Measurements from ENCODE around the gene CDHR5. TPM values are rescaled to one million over a fixed set of nuclear protein-coding genes. Genes with fewer than 3 reads are reported as not detected.

The CDHR5 gene
- polyA plus RNA-seq, 1 of the 3 experiments (the other 2 are of a cell fraction): not detected

DNA sequence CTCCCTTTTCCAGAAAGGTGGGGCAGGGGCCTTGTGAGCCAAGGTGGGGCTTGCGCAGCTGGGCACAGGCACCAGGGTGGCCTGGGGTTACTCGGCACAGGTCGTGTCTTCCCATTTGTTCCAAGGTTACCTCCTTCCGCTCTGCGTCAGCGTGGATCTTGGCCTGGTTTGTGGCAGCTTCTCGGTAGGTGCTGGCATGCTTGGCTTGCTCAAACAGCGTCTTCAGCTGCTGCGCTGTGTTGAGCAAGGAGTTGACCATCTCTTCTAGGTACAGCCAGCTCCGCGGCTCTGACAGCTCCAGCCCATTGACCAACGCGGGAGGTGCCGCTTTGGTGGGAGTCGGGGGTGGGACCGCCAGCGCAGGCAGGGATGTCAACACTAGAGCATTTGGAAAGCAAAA is 49.7 kb upstream of the CDHR5 start (continued):
- TF ChIP-seq, protein P1, sequence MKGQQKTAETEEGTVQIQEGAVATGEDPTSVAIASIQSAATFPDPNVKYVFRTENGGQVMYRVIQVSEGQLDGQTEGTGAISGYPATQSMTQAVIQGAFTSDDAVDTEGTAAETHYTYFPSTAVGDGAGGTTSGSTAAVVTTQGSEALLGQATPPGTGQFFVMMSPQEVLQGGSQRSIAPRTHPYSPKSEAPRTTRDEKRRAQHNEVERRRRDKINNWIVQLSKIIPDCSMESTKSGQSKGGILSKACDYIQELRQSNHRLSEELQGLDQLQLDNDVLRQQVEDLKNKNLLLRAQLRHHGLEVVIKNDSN (IDR thresholded peaks at IDR 0.05; ENCODE audit: borderline replicate concordance, low read depth): no peak

DNA sequence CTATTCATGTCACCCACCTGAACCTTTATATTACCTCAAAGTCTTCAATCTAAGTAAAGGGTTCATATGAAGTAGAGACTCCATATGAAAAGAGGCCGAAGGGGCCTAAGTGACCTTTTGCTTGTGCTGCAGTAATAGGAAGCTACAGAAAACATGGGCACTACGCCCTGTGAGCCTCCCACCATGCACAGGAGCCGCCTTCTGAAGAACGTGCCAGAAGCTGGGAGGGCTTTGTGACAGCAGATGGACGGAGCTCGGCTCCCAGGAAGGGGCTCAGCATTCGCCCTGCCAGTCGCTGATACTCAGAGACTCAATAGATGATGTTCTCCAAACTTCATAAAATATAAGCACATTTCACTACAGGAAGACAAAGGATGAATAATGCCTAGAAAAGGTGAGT is 49.1 kb upstream of the CDHR5 start:
- H4K20me1 ChIP-seq (ENCODE audit: insufficient read depth): no peaks in the 10 kb centered on the region
- H3K9me2 ChIP-seq: no peaks in the 10 kb centered on the region
- POLR2A ChIA-PET: no interaction called here
- H3K79me2 ChIP-seq (ENCODE audit: insufficient read depth): no peaks in the 10 kb centered on the region
- 92% methylated on average over 8 of the region's 8 CpGs for WGBS (ENCODE audit: low lambda C conversion rate)
- peaks cover 19 to 22% of the 10 kb centered on the region in 2 experiments for H3K36me3 ChIP-seq (replicated peaks in 1 of 2; ENCODE audit: control insufficient read depth in 1 of 2, insufficient read depth in 2 of 2, low read length in 1 of 2)
- no peak overlapping the region for H3K9ac ChIP-seq
- no peak for TF ChIP-seq RXRA (IDR thresholded peaks at IDR 0.05; ENCODE audit: borderline replicate concordance, low read depth)
- TF ChIP-seq NRF1 (IDR thresholded peaks at IDR 0.05; ENCODE audit: low read depth, low read length): no peak
- TF ChIP-seq YY1 (IDR thresholded peaks at IDR 0.05; ENCODE audit: low read depth): no peak
- H3K27ac ChIP-seq (ENCODE audit: low read depth in 2 of 2, low read length in 1 of 2): no peak overlapping the region
- no peaks in the 10 kb centered on the region for H3F3A ChIP-seq (replicated peaks; ENCODE audit: insufficient read depth)
- H3K4me1 ChIP-seq (ENCODE audit: control insufficient read depth in 1 of 2, insufficient read depth in 2 of 2, low read depth in 1 of 2, low read length in 1 of 2): no peaks in the 10 kb centered on the region
- no peak for DNase-seq
- no peak overlapping the region for H3K4me3 ChIP-seq (ENCODE audit: low read depth in 2 of 2, low read length in 1 of 2)
- H3K4me2 ChIP-seq: no peak overlapping the region
- H3K9me3 ChIP-seq: no peaks in the 10 kb centered on the region
- no peaks in the 10 kb centered on the region for H3K27me3 ChIP-seq (ENCODE audit: insufficient read depth)
- CTCF ChIA-PET: interaction anchor here (0.9 to 2.2 kb wide), 3 partner anchors 10 to 53 kb away, joined by 3 to 7 read pairs (median 4); no protein-coding TSS in a partner anchor
- H2AFZ ChIP-seq (ENCODE audit: low read depth): no peak overlapping the region

DNA sequence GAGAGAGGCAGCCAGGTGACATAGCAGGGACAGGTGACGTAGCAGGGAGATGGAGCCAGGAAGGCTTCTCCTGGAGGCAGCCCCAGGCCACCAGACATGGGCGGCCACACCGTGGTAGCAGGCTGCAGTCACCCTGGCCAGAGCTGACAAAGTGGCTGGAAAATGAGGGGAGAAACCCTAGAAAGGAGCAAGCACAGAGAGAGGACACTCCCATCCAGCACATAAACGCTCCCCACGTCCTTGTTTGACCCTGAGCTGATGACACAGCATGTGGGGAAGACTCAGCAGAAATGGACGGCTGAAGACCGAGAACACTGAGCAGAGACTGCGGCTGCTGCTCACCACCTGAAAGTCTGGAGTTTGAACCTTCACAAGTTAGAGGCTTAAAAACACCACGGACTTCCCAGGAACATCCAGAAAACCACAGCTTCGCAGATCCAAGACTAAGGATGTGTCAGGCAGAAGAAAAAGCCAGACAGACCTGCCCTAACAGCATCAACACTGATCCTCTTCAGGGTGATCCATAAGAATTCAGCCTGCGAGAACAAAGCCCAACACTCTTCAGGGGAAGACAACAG is 41.0 kb upstream of the CDHR5 start:
- Histone ChIP-seq H3F3A (replicated peaks; ENCODE audit: insufficient read depth) (no peaks in the 10 kb centered on the region), H3K4me1 (ENCODE audit: control insufficient read depth in 1 of 2, insufficient read depth in 2 of 2, low read depth in 1 of 2, low read length in 1 of 2) (no peaks in the 10 kb centered on the region), H2AFZ (ENCODE audit: low read depth) (no peak overlapping the region), H3K79me2 (ENCODE audit: insufficient read depth) (no peaks in the 10 kb centered on the region), H3K36me3 (replicated peaks in 1 of 2; ENCODE audit: control insufficient read depth in 1 of 2, insufficient read depth in 2 of 2, low read length in 1 of 2) (peaks cover 3 to 11% of the 10 kb centered on the region in 2 experiments), H3K4me2 (no peak overlapping the region), H3K27me3 (ENCODE audit: insufficient read depth) (no peaks in the 10 kb centered on the region), H3K4me3 (ENCODE audit: low read depth in 2 of 2, low read length in 1 of 2) (no peak overlapping the region), H3K27ac (ENCODE audit: low read depth in 2 of 2, low read length in 1 of 2) (no peak overlapping the region), H3K9me3 (no peaks in the 10 kb centered on the region), H4K20me1 (ENCODE audit: insufficient read depth) (0 out of 2 replicates have a peak, but pooled peaks cover 4% of the 10 kb centered on the region), H3K9me2 (no peaks in the 10 kb centered on the region), H3K9ac (no peak overlapping the region)
- 93% methylated on average over 11 of the region's 11 CpGs for WGBS (ENCODE audit: low lambda C conversion rate)
- ChIA-PET CTCF (interaction anchor here (0.8 to 13.1 kb wide), 2 partner anchors 10 to 59 kb away, joined by 3 to 150 read pairs; no protein-coding TSS in a partner anchor), POLR2A (no interaction called here)
- DNase-seq: no peak
- TF ChIP-seq MXI1 (IDR thresholded peaks at IDR 0.05; ENCODE audit: low read depth, low read length) (no peak), GATA2 (CRISPR knock-in tag; IDR thresholded peaks at IDR 0.05) (no peak), RCOR1 (IDR thresholded peaks at IDR 0.05; ENCODE audit: low read length) (no peak), MEF2A (IDR thresholded peaks at IDR 0.05; ENCODE audit: borderline replicate concordance, low read depth) (no peak), EZH2phosphoT487 (IDR thresholded peaks at IDR 0.05; ENCODE audit: borderline replicate concordance, low read depth) (no peak), GABPA (IDR thresholded peaks at IDR 0.05; ENCODE audit: low read depth) (no peak), JUND (IDR thresholded peaks at IDR 0.05) (no peak), YY1 (IDR thresholded peaks at IDR 0.05; ENCODE audit: low read depth) (no peak)
- TF ChIP-seq, protein P2, sequence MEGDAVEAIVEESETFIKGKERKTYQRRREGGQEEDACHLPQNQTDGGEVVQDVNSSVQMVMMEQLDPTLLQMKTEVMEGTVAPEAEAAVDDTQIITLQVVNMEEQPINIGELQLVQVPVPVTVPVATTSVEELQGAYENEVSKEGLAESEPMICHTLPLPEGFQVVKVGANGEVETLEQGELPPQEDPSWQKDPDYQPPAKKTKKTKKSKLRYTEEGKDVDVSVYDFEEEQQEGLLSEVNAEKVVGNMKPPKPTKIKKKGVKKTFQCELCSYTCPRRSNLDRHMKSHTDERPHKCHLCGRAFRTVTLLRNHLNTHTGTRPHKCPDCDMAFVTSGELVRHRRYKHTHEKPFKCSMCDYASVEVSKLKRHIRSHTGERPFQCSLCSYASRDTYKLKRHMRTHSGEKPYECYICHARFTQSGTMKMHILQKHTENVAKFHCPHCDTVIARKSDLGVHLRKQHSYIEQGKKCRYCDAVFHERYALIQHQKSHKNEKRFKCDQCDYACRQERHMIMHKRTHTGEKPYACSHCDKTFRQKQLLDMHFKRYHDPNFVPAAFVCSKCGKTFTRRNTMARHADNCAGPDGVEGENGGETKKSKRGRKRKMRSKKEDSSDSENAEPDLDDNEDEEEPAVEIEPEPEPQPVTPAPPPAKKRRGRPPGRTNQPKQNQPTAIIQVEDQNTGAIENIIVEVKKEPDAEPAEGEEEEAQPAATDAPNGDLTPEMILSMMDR (IDR thresholded peaks at IDR 0.05): no peak
- TF ChIP-seq, protein P3, sequence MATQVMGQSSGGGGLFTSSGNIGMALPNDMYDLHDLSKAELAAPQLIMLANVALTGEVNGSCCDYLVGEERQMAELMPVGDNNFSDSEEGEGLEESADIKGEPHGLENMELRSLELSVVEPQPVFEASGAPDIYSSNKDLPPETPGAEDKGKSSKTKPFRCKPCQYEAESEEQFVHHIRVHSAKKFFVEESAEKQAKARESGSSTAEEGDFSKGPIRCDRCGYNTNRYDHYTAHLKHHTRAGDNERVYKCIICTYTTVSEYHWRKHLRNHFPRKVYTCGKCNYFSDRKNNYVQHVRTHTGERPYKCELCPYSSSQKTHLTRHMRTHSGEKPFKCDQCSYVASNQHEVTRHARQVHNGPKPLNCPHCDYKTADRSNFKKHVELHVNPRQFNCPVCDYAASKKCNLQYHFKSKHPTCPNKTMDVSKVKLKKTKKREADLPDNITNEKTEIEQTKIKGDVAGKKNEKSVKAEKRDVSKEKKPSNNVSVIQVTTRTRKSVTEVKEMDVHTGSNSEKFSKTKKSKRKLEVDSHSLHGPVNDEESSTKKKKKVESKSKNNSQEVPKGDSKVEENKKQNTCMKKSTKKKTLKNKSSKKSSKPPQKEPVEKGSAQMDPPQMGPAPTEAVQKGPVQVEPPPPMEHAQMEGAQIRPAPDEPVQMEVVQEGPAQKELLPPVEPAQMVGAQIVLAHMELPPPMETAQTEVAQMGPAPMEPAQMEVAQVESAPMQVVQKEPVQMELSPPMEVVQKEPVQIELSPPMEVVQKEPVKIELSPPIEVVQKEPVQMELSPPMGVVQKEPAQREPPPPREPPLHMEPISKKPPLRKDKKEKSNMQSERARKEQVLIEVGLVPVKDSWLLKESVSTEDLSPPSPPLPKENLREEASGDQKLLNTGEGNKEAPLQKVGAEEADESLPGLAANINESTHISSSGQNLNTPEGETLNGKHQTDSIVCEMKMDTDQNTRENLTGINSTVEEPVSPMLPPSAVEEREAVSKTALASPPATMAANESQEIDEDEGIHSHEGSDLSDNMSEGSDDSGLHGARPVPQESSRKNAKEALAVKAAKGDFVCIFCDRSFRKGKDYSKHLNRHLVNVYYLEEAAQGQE (IDR thresholded peaks at IDR 0.05; ENCODE audit: low read depth, low read length): no peak
